Activated CD4-positive, alpha-beta T cell treated with anti-CD3 and anti-CD28 coated beads, Interleukin-2, amount 50 U/mL, for 24 hours (primary cell): Measurements from ENCODE around the gene HSP90AB1.
A peak's percentile ranks its signal among the peaks of the same experiment; 100 is the strongest.
"Not testable (repeated sequence)": the region's sequence is repeated elsewhere in the genome, so short reads cannot be mapped to it uniquely, and the experiment has no call there.

Experiments used
- DNase-seq, 2 donors: peaks; one replicate each; pipeline ENCODE4 v3.0.0-alpha.2; 2020; ENCODE audit warnings: low read depth in 1 of 2, low spot score in 1 of 2

Gene HSP90AB1

DNA sequence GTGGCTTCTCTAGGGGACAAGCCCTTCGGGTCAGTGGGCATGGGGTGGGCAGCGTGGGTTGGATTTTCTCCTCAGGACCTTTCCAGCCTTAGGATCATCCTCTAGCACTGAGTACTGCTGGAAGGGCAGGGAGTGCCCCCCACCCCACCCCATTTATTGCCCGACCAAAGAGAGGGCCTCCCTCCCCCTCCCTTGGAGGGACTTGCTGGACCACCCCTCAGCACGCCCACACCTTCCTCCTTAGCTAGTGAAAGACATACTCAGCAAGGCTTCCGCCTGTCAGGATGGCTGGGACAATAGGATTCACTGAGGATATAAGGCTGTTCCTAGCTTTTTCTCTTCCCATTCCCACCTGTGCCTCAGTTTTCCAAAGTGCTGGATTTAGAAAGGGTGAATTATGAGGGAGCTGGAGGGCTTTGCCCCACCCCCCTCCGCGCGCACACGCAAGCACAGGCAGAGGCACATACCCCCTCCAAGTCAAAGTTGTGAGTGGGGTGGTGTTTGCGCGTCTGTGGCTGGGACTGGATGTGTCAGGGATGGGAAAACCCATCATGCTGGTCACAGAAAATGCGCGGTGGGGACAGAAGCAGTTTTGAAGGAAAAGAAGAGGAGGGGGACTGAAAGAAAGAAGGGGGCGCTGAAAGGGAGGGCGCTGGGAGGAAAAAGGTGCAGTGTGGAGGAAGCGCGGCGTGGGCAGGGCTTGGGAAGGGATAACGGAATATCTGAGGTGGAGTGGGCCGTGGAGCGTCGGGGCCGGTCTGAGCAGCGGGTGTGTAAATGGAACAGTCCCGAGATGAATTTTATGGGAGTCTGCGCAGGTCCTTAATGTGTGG, 24.2 kb upstream of the HSP90AB1 start:
- no peak for DNase-seq

GRCh38 chr6:44223319-44224028, 23.4 kb upstream of the HSP90AB1 start, which contains the start of gene SLC29A1:
TSS of gene SLC29A1 (plus strand) at chr6:44223595. CDS start at chr6:44227314, 3,719 bp downstream.
- peak; percentile 70 to 73 for DNase-seq

- no peak for DNase-seq
Observed at GRCh38 chr6:44224029-44224964, 22.6 kb upstream of the HSP90AB1 start.

DNA sequence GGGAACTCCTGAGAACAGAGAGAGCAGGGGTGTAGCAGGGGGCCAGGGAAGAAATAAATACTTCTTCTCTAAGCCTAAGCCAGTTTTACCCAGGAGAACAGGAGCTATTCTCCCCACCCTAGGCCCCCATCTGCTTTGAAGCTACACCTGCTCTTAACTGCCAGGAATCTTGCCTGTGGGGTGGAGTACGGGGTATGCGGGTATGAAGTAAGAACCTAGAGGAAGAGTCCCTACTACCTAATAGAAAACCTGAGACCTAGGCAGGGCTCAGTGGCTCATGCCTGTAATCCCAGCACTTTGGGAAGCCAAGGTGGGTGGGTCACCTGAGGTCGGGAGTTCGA, 22.0 kb upstream of the HSP90AB1 start:
- DNase-seq: no peak

- DNase-seq: no peak
Observed at GRCh38 chr6:44225579-44226325, 21.1 kb upstream of the HSP90AB1 start.

GRCh38 chr6:44226368-44227147, 20.3 kb upstream of the HSP90AB1 start:
- DNase-seq: no peak

DNA sequence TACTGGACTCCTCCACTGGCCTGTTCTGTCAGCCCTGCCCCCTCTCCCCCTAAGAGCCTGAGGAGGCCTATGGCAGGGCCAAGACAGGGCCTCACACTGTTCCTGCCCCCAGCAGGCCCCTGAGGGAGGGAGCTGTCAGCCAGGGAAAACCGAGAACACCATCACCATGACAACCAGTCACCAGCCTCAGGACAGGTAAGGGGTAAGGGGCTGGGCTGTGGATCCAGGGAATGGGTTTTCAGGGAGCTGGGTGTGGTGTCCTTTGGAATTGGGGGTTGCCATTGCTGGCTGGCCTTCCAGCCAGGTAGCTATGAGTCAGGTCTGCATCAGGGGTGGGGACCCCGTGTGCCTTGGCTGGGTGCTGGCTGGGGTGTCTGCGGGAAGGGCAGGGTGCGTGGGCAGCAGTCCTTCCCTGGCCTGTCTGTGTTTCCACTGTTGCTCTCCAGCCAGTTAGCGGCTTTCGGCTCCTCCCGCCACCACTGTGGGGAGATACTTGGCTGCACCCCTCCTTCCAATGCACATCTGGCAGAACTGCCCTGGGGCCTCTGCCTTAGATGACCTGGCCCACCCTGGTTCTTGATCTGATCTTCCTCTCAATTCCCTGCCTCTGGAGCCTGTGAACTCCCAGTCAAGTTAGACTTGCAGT, 19.6 kb upstream of the HSP90AB1 start:
- DNase-seq: no peak

GRCh38 chr6:44228031-44228430, 18.9 kb upstream of the HSP90AB1 start:
- DNase-seq: no peak

- no peak for DNase-seq
Observed at GRCh38 chr6:44228433-44228832, 18.5 kb upstream of the HSP90AB1 start.

- no peak for DNase-seq
Observed at GRCh38 chr6:44228836-44229235, 18.1 kb upstream of the HSP90AB1 start.

DNA sequence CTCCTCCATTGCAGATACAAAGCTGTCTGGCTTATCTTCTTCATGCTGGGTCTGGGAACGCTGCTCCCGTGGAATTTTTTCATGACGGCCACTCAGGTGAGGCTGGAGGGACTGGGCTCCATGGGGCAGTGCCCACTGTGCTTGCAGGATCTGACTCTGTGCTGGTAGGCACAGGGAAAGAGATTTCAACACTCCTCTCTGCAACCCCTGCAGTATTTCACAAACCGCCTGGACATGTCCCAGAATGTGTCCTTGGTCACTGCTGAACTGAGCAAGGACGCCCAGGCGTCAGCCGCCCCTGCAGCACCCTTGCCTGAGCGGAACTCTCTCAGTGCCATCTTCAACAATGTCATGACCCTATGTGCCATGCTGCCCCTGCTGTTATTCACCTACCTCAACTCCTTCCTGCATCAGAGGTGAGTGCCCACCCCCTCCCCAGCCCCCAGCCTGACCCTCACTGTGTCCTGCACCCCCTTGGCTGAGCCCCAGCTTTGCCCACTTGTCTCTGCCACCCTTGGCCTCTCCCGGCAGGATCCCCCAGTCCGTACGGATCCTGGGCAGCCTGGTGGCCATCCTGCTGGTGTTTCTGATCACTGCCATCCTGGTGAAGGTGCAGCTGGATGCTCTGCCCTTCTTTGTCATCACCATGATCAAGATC, 17.4 kb upstream of the HSP90AB1 start:
- DNase-seq: no peak

DNA sequence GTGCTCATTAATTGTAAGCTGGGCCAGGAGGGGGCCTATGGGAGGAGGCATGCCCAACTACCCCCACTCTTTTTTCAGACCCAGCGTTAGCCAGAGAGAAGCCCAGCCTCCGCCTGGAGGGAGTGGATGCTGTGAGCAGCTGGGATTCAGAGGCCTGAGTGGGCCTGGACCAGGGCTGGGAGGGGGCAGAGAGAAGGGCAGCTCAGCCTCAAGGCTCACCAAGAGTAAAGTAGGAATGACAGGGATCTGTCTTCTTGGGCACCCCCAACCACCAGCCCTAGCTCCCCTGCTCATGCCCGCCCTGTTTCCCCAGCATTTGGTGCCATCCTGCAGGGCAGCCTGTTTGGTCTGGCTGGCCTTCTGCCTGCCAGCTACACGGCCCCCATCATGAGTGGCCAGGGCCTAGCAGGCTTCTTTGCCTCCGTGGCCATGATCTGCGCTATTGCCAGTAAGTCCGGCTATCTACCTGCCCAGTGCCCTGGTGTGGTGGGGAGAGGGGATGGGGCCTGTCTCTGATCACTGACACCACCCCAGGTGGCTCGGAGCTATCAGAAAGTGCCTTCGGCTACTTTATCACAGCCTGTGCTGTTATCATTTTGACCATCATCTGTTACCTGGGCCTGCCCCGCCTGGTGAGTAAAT, 16.7 kb upstream of the HSP90AB1 start:
- DNase-seq: no peak

DNA sequence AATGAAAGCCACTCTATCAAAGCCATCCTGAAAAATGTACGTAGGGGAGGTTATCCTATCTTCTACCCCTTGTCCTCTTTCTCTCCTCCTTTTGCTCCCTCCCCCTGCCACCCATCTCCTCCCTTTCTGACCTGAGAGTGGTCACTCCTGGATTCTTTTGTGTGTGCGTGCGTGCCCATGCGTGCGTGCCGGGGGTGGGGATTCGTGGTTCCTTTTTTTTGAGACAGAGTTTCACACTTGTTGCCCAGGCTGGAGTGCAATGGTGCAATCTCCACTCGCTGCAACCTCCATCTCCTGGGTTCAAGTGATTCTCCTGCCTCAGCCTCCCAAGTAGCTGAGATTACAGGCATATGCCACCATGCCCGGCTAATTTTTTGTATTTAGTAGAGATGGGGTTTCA, 15.5 kb upstream of the HSP90AB1 start:
- DNase-seq: not testable (repeated sequence)

- DNase-seq: no peak
Observed at GRCh38 chr6:44232676-44233566, 14.0 kb upstream of the HSP90AB1 start.

- no peak for DNase-seq
Observed at GRCh38 chr6:44233567-44234100, 13.3 kb upstream of the HSP90AB1 start.

DNA sequence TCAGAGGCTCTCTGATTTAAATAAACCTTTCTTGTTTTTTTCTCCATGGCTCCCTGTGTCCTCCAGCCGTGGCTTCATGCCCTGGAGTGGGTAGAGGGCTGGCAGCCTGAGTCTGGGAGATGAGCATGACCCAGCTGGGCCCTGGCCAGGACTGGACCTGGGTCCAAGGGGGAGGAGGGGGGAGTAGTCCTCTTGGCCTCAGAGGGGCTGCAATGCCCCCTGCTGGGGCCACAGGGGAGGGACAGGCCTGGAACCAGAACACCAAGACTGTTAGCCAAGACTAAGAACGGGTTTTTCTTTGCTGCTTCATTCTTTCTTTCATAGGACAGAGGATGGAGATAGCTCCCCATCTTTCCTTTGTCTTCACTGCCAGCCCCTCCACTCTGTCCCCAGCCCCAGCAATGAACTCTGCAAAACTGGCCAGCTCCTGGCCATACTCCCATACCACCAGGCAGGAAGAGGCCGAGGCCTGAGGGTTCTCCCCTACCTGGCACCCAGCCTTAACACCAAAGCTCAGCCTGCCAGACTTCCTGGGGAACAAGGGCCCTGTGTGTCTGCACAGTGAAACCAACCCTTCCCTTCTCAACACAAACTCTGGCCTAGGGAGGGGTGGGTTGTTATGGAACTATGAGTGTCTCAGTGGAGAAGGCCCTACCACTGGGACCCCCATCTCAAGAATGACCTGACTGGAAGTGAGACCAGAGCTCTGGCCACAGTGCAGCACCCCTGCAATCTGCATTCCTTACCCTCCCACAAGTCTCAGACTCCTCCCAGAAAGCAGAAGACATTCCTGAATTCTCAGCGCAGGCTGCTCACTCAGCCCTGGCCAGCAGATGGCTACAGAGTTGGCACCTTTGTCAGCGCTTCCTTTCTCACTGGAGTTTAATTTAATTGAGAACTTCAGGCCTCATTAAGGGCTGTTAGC, 12.5 kb upstream of the HSP90AB1 start:
- no peak for DNase-seq
